GM21423 (cell line): ENCODE data around the gene TCF20.
A peak's percentile ranks its signal among the peaks of the same experiment; 100 is the strongest.

Source experiments
- ATAC-seq: cut with Tn5 transposase; IDR thresholded peaks from one replicate; pipeline ENCODE4 v1.9.1; 2021; ENCODE audit warnings: mild to moderate bottlenecking, moderate library complexity; ENCODE audit not compliant: unreplicated experiment

The TCF20 gene

GRCh38 chr22:42270510-42271190 lies at the start of gene TCF20:
Gene TCF20 (minus strand): TSS chr22:42270653. CDS start chr22:42215305, 55,348 bp downstream.
- peak; percentile 62 for ATAC-seq

GRCh38 chr22:42319386-42319785 lies 48.9 kb upstream of the TCF20 start:
- no peak for ATAC-seq

GRCh38 chr22:42318967-42319366 lies 48.5 kb upstream of the TCF20 start:
- ATAC-seq = no peak

GRCh38 chr22:42317691-42318547 lies 47.5 kb upstream of the TCF20 start:
- no peak for ATAC-seq

- ATAC-seq = no peak
Observed at GRCh38 chr22:42317008-42317407, 46.6 kb upstream of the TCF20 start.

GRCh38 chr22:42315392-42315756 lies 44.9 kb upstream of the TCF20 start:
- no peak for ATAC-seq

GRCh38 chr22:42314709-42315391 lies 44.4 kb upstream of the TCF20 start:
- ATAC-seq = no peak

- no peak for ATAC-seq
Observed at GRCh38 chr22:42313804-42314581, 43.5 kb upstream of the TCF20 start.

- ATAC-seq = no peak
Observed at GRCh38 chr22:42313204-42313603, 42.8 kb upstream of the TCF20 start.

GRCh38 chr22:42310291-42311015 lies 40.0 kb upstream of the TCF20 start:
- ATAC-seq = no peak

- ATAC-seq = no peak
Observed at GRCh38 chr22:42309865-42310264, 39.4 kb upstream of the TCF20 start.

GRCh38 chr22:42308892-42309468 lies 38.5 kb upstream of the TCF20 start:
- ATAC-seq = no peak

GRCh38 chr22:42307806-42308563 lies 37.5 kb upstream of the TCF20 start:
- no peak for ATAC-seq

- no peak for ATAC-seq
Observed at GRCh38 chr22:42306010-42306409, 35.6 kb upstream of the TCF20 start.

GRCh38 chr22:42304324-42304790 lies 33.9 kb upstream of the TCF20 start:
- no peak for ATAC-seq

- ATAC-seq = no peak
Observed at GRCh38 chr22:42303396-42304323, 33.2 kb upstream of the TCF20 start.

GRCh38 chr22:42301742-42302102 lies 31.3 kb upstream of the TCF20 start:
- no peak for ATAC-seq
